GM19395 (cell line): ENCODE measurements around the gene WAC.
"Not testable (repeated sequence)": the region's sequence is repeated elsewhere in the genome, so short reads cannot be mapped to it uniquely, and the experiment has no call there.

Experiments
- ATAC-seq: cut with Tn5 transposase; IDR thresholded peaks from one replicate; pipeline ENCODE4 v1.9.1; 2021; ENCODE audit warnings: mild to moderate bottlenecking, moderate library complexity; ENCODE audit not compliant: unreplicated experiment

The WAC gene

DNA sequence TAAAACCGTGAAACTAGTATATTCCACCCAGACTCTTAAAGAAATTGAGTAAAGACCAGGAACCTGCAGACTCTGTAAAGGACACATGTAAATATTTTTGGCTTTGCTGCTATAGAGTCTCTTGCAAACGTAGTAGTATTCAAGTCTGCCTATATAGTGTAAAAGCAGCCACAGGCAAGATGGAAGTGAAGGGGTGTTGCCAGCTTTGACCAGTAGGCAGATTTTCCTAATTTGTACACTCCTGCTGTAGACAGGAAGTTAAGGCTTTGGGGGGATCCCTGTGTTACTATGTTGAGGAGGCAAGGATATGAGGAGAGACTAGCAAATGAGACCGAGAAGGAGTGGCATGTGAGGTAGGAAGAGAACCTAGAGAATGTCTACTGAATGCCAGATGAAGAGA lies 27.7 kb downstream of the WAC start:
- no peak for ATAC-seq

DNA sequence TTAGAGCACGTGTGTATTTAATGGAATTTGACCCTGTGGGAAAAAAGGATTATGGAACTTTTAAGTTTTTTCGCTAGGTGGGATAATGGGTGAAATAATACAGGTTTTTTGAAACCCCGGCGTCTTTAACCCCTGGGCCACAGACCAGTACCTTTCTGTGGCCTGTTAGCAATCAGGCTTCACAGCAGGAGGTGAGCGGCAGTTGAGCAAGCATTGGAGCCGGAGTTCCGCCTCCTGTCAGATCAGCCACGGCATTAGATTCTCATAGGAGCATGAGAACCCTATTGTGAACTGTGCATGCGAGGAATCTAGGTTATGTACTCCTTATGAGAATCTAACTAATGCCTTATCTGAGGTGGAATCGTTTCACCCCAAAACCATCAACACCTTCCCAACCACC lies 28.6 kb downstream of the WAC start:
- ATAC-seq: no peak

DNA sequence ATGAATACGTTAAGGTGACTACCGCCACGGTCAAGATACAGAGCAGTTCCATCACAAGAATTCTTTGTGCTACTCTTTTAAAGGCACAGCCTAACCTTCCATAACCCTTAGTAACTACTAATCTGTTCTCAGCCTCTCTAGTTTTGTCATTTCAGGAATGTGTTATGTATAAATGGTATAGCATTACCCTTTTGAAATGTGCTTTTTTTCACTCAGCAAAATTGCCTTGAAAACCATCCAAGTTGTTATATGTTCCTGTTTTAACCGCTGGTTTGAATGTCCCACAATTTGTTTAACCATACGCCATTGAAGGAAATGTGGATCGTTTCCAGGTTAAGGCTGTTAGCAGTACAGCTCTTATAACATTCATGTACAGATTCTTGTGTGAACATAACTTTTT lies 32.0 kb downstream of the WAC start:
- no peak for ATAC-seq

DNA sequence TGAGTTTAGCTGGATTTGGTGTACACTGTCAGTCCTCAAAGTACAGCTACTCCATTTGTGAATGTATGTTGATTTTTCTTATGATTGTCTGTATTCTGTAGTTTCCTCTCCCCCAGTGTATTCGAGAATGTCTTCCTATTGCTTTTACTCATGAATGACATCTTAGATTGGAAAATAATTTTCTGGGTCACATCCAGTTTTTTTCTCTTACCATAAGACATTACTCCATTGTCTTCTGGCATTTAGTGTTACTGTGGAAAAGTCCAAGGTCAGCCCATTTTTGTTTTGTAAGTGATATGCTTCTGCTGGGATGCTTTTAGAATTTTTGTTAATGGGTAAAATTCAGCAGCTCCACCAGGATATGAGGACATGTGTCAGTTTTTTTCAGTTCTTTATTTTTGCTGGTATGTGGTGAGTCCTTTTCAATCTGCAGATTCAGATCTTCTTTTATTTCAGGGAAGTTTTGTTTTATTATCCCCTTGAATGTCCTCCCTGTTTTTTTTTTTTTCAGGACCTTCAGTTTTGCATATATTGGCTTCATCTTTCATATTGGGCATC lies 33.6 kb downstream of the WAC start:
- no peak for ATAC-seq

DNA sequence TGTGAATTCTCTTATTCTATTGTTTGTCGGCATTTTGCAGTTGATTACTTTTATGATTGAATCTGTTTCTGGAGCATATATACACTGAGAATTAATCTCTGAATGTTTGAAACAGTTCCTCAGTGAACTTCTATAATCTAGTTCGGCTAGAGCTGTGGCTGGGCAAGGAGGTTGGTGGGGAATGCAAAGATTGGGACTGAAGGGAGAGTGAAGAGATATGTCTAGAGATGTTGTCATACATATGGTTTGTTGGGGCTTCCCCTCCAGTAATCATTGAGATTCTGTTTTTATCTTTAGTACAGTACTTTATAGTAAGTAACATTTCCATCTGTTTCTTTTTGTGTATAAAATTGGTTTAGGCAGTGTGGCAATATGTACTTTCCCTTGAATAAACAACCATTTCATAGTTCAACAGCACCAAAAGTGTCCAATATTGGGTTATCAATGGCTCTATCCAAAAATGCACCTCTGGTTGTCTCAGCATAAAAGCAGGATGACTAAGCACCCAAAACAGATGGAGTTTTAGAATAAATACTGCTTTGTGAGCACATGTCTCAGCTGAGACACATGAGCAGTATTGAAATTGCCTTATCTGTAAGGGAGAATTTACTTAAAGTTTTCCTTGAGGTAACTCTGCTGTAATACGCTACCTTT lies 36.7 kb downstream of the WAC start:
- no peak for ATAC-seq

DNA sequence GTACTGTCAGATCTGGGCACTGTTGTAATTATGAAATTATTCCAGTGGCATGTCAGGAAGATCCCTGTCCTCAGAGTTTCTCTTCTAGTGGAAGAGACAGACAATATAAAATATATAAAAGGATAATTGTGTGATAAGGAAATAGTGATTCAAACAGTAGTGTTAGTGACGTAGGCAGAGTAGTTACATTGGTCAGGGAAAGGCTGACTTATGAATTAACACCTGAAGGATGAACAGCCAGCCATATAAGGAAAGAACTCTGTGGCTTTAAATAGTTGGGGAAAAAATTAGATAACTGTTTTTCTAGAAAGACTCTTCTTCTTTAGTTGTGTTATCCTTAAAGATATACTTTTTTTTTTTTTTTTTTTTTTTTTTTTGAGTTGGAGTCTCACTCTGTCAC lies 37.7 kb downstream of the WAC start:
- no peak for ATAC-seq

DNA sequence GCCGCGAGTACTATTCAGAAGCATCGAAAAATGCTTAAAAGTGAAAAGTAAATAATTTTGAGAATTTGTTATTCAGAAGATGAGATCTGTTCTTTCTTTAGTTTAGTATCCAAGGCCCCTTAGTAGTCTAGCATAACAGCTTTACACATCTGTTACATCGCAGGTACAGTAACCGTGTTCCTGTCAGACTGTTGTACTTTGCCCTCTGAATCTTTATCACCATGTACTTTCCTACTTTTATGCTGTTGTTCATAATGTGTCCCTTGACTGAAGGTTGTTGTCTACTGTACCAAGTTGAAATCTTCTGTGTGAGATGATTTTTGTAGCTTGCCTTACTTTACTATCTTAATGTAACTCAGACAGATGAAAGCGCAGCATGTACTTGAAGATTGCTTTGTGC lies 38.3 kb downstream of the WAC start:
- ATAC-seq: no peak

DNA sequence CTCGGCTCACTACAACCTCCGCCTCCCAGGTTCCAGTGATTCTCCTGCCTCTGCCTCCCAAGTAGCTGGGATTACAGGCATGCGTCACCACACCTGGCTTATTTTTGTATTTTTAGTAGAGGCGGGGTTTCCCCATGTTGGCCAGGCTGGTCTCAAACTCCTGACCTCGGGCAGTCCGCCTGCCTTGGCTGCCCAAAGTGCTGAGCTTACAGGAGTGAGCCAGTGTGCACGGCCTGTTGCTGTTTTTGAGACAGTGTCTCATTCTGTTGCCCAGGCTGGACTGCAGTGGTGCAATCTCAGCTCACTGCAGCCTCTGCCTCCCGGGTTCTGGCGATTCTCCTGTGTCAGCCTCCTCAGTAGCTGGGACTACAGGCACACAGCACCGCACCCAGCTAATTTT lies 41.3 kb downstream of the WAC start:
- not testable (repeated sequence) for ATAC-seq

DNA sequence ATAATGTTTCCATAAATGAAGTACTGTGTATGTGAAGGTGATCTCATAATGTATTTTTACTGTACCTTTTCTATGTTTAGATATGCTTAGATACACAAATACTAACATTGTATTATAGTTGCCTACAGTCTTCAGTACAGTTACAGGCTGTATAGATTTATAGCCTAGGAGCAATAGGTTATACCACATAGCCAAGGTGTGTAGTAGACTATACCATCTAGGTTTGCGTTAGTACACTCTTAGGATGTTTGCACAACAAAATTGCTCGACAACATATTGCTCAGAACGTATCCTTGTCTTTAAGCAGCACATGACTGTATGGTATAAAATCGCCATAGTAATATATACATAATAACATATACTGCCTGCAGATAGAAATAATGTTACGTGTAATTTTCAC lies 42.9 kb downstream of the WAC start:
- ATAC-seq: no peak

DNA sequence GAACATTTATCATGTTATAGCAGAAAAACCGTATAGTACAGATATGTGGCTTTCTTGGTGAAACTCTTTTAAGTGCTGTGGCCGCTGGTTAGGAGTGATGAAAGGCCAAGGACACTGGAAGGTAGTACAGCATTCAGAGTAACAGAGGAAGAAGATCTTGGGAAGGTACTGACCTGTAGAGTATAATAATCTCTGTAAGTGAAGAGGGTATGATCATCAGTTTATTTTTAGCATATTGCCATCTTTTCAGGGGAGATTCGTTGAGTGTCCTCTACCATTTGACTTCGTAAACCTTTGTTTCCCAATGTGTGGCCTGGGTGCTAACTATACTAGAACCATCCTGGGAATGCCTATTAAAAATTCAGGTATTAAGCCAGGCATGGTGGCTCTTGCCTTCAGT lies 44.6 kb downstream of the WAC start:
- ATAC-seq: no peak

DNA sequence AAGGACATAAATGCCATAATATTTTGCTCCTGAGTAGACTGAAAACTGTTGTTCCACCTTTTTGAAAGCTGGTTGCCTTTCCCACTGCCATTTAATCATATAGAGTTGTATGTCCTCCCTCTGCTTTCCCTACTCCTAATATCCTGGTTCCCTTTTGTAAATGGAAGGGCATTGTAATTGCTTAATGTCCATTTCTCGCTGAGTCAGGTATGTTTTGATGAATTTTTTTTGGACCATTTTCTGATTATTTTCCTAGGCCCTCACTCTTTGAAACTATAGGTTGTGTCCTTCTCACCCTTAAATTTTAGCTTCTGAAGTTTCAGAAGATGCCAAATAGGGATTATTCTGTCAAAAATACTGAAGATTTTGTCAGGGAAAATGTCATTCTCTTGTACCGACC lies 45.5 kb downstream of the WAC start:
- ATAC-seq: no peak

DNA sequence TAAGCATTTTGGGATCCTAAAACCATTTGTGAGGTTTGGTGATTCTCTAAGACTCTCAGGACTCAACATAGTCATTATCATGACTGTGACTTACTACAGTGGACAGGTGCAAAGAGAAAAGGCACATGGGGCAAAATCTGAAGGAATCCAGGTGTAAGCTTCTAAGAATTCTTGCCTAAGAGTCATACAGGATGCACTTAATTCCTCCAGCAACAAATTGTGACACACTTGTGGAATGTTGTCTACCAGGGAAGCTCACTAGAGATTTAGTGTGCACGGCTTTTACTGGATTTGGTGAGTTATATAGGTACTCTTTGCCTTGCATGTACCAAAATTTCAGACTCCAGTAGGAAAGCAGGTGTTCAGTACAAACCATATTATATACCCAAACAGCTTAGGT lies 47.9 kb downstream of the WAC start:
- ATAC-seq: no peak

DNA sequence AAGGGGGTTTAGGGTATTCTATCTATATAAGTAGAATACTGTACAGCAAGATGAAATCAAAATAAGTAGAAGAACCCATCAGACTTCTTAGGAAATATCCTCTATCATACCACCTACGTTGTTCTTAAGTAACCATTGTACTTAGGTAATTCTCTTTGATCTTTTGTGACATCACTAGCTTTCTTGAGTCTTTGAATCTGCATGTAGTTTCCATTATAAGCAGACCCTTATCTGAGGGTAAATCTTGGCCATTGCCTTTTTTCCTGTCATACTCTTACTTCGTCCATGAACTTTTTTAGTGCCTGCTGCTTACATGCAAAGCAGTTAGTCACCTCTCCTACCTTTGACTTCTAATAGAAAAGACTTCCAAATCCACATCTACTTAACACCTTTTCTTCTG lies 49.0 kb downstream of the WAC start:
- ATAC-seq: no peak

DNA sequence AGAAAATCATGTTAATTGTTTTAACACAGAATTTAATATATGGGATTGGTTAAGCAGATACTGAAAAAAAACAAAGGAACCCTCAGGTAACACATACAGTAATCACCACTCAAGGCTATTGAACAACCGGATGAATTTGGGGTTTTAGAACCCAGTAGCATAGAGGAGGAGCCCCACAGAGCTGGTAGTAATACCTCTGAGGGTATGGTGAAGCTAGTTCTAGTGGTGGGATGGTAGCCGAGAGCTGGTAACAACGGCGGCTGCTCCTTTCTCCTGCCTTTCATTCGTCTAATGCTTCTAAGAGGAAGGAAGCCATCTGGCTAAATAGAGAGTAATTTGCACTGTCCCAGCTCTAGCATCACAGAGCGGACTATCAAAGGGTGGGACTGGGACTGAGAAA lies 52.2 kb downstream of the WAC start:
- ATAC-seq: no peak

DNA sequence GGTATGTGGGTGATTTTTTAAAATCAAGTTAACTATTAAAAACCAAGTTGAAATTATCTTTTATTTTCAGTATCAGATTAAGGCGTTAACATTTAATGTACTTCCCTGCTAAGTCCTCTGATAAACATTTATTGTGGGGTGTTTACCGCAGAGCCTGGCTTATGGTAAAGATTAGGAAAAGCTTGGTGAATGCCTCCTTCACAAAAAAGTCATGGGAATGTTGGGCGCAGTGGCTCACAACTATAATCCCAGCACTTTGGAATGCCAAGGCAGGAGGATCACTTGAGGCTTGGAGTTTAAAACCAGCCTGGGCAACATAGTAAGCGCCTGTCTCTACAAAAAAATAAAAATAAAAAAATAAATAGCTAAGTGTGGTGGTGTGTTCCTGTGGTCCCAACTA lies 53.3 kb downstream of the WAC start:
- ATAC-seq: no peak

DNA sequence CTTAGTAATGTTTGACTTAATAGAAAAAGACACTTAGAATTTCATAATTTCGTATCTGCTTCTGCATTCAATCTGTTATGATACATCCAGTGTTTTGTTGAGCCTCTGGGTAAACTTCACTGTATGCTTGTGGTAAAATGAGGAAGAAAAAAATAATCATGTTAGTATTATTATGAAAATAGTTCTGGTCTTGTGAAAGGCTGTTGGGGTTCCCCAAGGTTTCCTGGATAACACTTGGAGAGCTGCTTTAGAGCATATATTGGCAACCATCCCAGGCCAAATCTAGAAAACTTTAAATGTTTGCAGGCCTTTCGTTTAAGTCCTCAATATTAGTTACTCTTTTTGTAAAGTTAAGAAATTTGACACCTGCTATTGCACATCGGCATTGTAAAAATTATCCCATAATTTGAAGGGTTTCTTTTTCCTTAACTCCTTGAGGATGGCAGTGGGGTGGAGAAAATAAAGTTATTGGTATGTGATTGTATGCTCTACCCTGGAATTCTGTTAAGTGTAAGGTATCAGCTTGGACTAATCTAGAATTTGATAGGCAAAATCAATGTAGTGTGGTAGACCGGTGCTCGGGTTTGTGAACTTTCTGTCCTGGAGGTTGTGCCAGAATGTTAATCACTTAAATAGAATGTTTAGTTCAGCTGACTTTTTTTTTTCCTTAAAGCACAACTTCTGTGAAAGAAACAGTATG lies 54.5 kb downstream of the WAC start:
- no peak for ATAC-seq

DNA sequence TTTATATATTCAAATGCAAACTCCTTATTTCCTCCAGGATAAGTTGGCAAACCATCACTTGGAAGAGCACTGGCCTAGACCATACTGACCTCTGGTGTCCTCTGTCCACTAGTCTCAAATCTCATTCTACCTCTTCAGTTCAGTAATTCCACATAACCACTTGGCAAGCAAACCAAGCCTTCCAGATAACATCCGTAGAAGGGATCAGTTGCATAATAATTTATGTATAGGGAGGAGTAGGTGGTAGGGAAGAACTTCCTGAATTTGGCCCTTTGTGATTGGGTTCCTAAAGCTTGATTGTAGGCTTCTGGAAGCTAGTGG lies 55.0 kb downstream of the WAC start:
- no peak for ATAC-seq

DNA sequence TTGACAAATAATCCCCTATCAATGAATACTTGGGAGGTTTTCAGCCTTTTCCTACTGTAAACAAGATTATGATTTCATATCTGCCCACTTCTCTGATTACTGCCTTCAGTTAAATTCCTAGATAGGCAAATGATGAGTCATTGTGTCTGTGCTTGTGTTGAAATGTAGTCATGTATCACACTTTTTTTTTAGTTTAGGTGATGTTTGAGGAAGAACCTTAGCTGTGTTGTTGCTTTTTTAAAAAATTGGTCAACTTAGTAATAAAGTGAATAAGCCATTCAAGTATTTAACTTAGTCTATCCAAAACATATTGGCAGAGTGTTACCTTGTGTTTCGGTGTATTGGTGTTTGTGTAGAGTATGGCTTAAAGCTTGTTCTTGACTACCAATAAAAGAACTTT lies 60.0 kb downstream of the WAC start:
- no peak for ATAC-seq

DNA sequence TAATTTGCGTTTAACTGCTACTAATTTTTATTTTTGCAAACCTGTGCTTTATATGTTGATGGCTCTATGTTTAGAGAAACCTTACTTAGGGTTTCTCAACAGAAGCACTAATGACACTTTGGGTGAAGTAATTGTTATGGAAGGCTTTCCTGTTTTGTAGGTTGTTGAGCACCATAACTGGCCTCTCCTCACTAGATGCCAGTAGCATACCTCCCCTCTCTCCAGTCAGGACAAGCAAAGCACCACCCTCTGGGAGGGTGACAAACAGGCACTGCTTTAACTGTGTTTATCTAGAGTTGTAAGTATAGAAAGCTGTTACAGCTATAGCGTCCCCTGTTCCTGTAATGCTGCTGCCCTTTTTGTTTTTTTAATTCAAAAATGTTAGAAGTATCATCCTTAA lies 60.9 kb downstream of the WAC start:
- no peak for ATAC-seq

DNA sequence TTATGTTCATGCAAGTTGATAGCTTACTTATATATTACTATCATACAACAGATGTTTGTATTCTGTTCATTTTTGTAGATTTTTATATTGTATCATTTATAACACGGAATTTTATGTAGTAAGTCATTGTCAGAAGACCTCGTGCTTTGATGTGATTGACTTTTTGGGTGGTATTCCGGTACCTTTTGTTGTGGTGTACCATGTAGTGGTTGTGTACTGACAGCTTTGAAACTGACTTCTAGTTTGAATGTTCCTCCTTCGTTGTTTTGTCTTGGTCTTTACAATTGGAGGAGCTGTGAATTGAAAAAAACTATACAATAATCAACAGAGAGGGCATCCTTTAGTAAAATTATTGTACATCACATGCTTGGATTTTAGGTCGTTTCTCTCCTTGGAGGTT lies 61.5 kb downstream of the WAC start:
- ATAC-seq: no peak

DNA sequence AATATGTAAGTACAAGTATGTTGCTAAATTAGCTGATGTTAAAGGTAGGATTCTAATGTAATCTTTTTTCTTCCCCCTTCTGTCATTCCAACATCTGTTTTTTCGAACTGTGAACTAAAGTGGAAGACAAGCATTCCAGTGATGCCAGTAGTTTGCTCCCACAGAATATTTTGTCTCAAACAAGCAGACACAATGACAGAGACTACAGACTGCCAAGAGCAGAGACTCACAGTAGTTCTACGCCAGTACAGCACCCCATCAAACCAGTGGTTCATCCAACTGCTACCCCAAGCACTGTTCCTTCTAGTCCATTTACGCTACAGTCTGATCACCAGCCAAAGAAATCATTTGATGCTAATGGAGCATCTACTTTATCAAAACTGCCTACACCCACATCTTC lies 62.7 kb downstream of the WAC start:
- no peak for ATAC-seq

DNA sequence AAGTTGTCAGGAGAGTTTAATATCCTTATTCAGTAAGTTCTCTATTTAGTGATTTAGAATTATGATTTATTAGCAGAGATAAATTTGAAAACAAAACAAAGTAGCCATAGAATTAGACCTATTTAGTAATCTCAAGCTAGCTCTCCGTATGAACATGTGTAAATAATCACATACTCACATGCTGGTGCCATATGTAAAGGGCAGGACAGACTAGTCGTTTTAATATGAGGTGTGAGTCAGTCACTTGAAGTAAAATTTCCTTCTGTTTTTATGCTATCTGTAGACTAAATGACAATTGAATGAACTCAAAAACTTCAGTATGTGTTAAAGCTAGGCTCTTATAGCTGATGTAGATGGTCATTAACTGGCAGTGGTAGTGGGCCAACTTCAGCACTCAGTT lies 67.1 kb downstream of the WAC start:
- no peak for ATAC-seq

DNA sequence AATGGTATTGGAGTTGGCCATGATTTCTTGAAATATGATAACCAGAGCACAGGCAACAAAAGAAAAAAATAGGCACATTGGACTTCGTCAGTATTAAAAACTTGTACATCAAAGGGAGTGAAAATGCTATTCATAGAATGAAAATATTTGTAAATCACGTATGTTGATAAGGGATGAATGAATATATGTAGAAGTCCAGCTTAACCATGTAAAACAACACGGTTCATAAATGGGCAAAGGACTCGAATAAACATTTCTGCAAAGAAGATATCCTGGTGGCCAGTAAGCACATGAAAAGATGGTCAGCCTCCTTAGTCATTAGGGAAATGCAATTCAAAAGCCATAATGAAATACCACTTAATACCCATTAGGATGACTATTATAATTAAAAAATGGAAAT lies 68.1 kb downstream of the WAC start:
- no peak for ATAC-seq
